ENCODE data around the gene MEN1. TPM values are rescaled to one million over a fixed set of nuclear protein-coding genes. Genes with fewer than 3 reads are reported as not detected.

MEN1 gene
- total RNA-seq, 1 donor from 2014 or later = 15.6 TPM

DNA sequence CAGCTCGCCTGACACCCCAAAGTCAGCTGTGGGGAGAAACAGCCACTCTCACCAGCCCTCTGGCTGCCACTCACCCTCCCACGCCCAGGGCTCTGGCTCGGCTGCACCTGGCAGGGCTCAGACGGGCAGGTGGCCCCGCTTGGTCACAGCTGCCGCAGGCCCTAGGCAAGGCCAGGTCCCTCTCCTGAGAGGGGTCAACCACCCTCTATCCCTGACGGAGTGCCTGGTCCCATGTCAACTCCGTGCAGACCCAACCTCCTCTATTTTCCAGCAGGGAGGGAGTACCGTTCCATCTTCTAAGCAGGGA lies 9.2 kb downstream of the MEN1 start:
- no peak for ATAC-seq

GRCh38 chr11:64800303-64801157 lies 9.8 kb downstream of the MEN1 start:
- no peak for ATAC-seq

- no peak for ATAC-seq
Observed at GRCh38 chr11:64799623-64800302, 10.6 kb downstream of the MEN1 start.

DNA sequence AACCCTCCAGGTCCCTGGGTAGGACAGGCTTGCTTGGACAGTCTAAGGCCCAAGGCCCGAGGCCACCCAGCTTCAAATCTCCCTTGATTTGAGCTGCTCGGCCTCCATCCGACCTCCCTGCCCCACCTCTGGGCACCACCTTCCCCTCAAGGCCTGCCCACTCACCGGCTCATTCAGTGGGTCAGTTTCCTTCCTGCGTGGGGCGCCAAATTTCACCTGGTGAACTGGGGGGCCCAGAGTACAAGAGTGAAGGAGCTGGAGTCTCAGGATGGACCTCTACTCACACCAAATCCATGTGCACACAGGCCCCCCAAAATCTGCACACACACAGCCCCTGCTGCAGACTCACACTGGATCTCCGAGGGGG lies 11.1 kb downstream of the MEN1 start:
- no peak for ATAC-seq

DNA sequence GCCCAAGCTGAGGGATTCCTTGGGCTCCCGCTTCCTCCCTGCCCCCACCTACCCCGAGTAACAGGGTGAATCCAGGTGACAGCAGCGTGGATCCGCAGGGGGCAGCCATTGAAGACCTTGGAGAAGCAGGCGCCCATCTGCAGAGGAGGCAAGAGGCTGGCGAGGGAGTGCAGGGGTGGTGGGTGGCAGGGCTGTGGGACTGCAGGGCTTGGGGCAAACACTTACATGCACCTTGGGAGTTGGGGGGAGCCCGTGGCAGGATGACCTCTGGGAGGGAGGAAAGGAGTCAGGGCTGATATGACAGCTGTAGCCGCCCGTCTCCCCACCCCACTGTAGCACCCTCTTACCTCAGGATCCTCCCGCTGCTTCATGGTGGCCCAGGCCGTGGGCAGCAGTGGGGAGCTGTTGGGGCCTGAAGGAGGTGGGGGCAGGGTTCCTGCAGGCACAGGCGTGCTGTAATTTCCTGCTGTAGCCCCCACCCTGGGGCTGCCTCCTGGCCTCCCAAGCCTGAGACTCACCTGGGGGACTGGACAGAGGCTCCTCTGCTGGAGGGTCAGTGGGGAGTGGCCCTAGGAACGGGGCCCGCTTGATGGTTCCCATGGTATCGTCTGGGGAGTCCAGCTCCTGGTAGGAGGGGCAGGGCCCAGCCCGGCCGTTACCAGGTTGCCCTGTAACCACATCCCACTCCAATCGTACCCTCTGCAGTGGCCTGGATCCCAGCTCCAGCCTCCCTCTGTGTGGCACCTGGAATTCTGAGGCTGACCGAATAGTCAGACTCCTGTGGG lies 13.4 kb downstream of the MEN1 start:
- no peak for ATAC-seq

DNA sequence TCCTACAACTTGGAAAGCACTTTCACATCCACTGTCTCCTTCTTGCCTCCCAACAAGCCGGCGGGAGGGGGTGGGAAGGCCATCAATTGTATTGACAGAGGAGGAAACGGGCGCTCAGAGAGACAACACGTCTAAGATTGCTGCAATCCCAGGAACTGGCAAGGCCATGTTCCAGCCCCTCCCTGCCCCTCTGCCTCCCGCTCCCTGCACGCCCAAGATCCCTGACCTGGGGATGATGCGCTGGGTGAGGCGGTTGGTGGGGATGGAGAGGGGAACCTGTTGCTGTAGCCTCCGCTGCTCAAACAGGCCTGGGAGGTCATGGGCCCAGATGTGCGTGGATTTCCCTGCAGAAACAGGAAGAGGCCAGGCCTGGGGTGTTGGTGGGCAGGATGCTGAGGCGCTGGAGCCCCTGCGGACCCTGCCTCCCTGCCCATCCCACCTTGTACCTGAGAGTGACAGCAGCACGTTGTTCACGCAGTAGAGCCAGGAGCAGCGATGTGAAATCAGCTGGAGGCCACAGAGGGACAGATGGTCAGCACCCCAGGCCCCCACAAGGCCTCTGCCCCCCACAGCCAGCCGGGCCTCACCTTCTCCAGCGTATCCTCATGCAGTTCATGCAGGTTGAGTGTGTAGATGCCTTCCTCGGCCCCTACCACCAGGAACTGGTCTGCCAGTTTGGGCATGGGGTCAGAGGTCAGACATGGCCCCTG lies 14.1 kb downstream of the MEN1 start:
- ATAC-seq = no peak

- no peak for ATAC-seq
Observed at GRCh38 chr11:64794526-64794925, 15.8 kb downstream of the MEN1 start.

GRCh38 chr11:64793271-64794160 lies 16.8 kb downstream of the MEN1 start:
- peak; percentile 9 for ATAC-seq

GRCh38 chr11:64792482-64792881 lies 17.9 kb downstream of the MEN1 start:
- ATAC-seq = no peak

- ATAC-seq = no peak
Observed at GRCh38 chr11:64791781-64792291, 18.5 kb downstream of the MEN1 start.

DNA sequence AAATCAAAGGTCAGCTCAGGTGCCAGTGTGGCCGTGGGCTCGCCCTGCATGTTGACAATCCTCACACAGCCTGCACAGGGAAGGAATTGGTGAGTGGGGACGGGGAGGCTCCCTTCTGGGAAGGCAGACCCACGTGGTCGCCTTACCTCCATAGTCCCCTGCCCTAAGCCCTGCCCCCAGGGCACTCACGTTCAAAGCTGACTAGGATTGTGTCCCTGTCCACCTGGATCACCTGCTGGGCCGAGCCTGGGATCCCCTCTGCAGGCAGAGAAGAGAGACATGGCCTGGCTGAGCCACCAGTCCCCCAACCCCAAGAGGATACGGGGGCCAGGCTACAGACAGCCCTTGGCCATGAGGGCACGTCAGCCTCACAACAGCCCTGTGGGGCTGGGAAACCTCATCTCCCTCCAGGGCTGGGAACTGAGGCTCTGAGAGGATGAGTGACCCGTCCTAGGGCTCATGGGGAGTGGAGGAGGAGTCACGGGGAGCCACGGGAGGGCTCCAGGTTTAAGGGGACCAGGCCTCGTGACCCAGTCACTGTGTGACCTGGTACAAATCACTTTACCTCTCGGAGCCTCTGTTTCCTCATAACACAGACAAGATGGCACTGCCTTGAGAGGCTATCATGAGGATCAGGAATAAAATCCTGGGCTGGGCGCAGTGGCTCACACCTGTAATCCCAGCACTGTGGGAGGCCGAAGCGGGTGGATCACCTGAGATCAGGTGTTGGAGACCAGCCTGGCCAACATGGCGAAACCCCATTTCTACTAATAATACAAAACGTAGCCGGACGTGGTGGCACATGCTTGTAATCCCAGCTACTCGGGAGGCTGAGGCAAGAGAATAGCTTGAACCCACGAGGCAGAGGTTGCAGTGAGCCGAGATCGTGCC lies 19.9 kb downstream of the MEN1 start:
- no peak for ATAC-seq

DNA sequence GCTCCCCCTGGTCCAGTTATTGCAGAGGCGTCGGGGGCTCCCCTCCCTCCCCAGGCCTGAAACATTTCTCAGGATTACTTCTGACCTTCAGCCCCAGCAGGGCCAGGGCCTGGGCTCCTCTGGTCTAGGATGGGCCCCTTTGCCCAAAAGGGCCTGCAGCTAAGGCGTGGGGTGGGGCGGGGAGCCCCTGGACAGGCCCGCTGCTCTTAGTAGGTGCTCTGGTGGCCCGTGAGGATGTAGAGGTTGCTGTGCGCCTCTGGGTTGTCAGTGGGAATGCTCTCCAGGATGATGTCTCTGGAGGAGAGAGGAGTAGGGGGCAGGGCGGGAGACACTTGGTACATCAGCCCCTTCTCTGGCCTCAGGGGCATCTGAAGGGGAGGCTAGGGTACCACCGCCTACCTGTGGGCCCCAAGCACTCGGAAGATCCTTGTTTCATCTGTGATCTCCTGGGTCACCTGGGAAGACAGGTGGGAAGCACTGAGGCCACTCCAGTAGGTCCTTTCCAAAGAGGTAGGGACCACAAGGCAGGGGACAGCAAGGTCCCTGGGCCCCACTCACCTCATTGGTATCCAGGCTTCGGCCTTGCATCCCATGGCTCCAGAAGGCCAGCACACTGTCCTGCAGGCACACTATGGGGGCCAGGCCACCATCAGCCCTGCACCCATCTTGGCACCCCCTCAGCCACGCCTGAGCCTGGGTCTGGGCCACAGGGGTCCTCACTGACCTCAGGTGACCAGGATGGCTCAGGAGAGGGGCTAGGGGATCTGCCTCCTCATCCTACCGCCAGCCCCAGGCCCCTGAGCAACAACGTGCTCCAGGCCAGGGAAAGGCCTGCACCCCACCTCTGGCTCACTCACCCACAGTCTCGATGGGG lies 20.8 kb downstream of the MEN1 start:
- ATAC-seq = no peak

GRCh38 chr11:64788321-64789215 lies 21.8 kb downstream of the MEN1 start:
- ATAC-seq = peak; percentile 4

GRCh38 chr11:64787526-64788320 lies 22.6 kb downstream of the MEN1 start:
- ATAC-seq = peak; percentile 64

DNA sequence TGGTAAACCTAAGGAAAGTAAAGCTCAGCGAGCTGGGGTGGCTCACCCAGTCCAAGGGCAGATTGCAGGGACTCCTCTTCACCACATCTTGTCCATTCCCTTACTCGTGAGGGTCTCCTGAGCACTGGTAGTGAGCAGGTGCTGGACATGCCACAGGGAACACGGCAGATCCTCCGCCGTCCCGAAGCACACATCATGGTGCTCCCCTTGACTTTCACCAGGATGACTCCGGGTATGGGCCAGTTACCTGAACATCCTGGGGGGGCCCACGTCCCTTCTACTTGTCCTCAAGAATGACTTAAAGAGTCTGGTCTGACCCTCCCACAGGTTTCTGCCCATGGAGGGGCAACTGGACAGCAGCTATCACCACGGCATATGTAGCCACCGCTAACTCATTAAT lies 24.0 kb downstream of the MEN1 start:
- no peak for ATAC-seq

GRCh38 chr11:64784813-64785581 lies 25.4 kb downstream of the MEN1 start:
- no peak for ATAC-seq

All from esophagus mucosa (tissue), 1 donor.